H1 (cell line): ENCODE measurements around the gene NRXN3.

ENCODE experiments used
- ATF2 ChIP-seq: IDR thresholded peaks from 2 replicates; pipeline ENCODE4 v1.6.1; 2012; ENCODE audit warnings: low read length, inconsistent platforms
- CHD7 ChIP-seq: fragments of 300-600 bp; sonication (generic); IDR thresholded peaks from 2 replicates; pipeline ENCODE4 v1.7.1; 2012; ENCODE audit warnings: low read length, moderate library complexity, mild to moderate bottlenecking, inconsistent platforms; ENCODE audit not compliant: insufficient replicate concordance
- CREB1 ChIP-seq: IDR thresholded peaks from 2 replicates; pipeline ENCODE4 v1.6.1; 2012; ENCODE audit warnings: inconsistent platforms
- CTCF ChIP-seq, 3 experiments: IDR thresholded peaks; 1 replicate in 2 of 3; 2 replicates in 1 of 3; pipeline versions ENCODE4 v1.5.1 to v1.6.1; 2011; ENCODE audit warnings: low read length in 3 of 3, mild to moderate bottlenecking in 3 of 3, inconsistent platforms in 2 of 3, low read depth in 1 of 3, moderate library complexity in 1 of 3; ENCODE audit not compliant: insufficient read depth in 1 of 3; ENCODE audit errors: control extremely low read depth in 1 of 3
- EZH2 ChIP-seq: fragments of 200-600 bp; sonication (generic); IDR thresholded peaks from 2 replicates; pipeline ENCODE4 v1.7.1; 2012; ENCODE audit warnings: low read depth, mild to moderate bottlenecking, moderate library complexity, low read length, inconsistent platforms; ENCODE audit not compliant: severe bottlenecking
- JUN ChIP-seq: IDR thresholded peaks from 2 replicates; pipeline ENCODE4 v1.6.1; 2011; ENCODE audit warnings: low read depth, mild to moderate bottlenecking, improper control_type of control experiment, low read length
- KDM5A ChIP-seq: fragments of 200-600 bp; IDR thresholded peaks from 2 replicates; pipeline ENCODE4 v1.7.1; 2012; ENCODE audit warnings: mild to moderate bottlenecking, low read length, inconsistent platforms, mixed read lengths
- NRF1 ChIP-seq: IDR thresholded peaks from 2 replicates; pipeline ENCODE4 v1.6.1; 2011; ENCODE audit warnings: mild to moderate bottlenecking, low read depth, low read length, improper control_type of control experiment
- PHF8 ChIP-seq: fragments of 200-600 bp; sonication (generic); conservative IDR thresholded peaks from 2 replicates; pipeline ENCODE4 v1.7.1; 2012; ENCODE audit warnings: low read depth, mild to moderate bottlenecking, inconsistent platforms, low read length, moderate library complexity
- POLR2A ChIP-seq, 2 experiments: IDR thresholded peaks; 1 replicate in 1 of 2; 2 replicates in 1 of 2; pipeline ENCODE4 v1.6.1; 2011; ENCODE audit warnings: low read depth in 2 of 2, low read length in 2 of 2, mild to moderate bottlenecking in 2 of 2; ENCODE audit errors: control extremely low read depth in 1 of 2
- RAD21 ChIP-seq, 2 experiments: IDR thresholded peaks in 1 of 2; conservative IDR thresholded peaks in 1 of 2; 2 replicates each; pipeline ENCODE4 v1.6.1; 2011; ENCODE audit warnings: low read depth in 2 of 2, low read length in 2 of 2, improper control_type of control experiment in 1 of 2, inconsistent platforms in 1 of 2, mild to moderate bottlenecking in 1 of 2, moderate library complexity in 1 of 2
- SIN3A ChIP-seq, 2 experiments: IDR thresholded peaks in 1 of 2; conservative IDR thresholded peaks in 1 of 2; 2 replicates each; pipeline ENCODE4 v1.6.1; 2011 to 2012; ENCODE audit warnings: low read length in 2 of 2, improper control_type of control experiment in 1 of 2, low read depth in 1 of 2, mild to moderate bottlenecking in 1 of 2
- TAF1 ChIP-seq: IDR thresholded peaks from 2 replicates; pipeline ENCODE4 v1.6.1; 2011; ENCODE audit warnings: mild to moderate bottlenecking, low read depth, low read length
- TF ChIP-seq, protein P1 (sequence below): IDR thresholded peaks from 2 replicates; pipeline ENCODE4 v1.6.1; 2011; ENCODE audit warnings: low read depth, mild to moderate bottlenecking, low read length; ENCODE audit not compliant: insufficient read depth

GRCh38 chr14:79062226-79062625 lies 892.1 kb downstream of the NRXN3 start:
- no peak for TF ChIP-seq SIN3A (conservative IDR thresholded peaks at IDR 0.05 in 1 of 2, IDR thresholded peaks at IDR 0.05 in 1 of 2; ENCODE audit: low read depth in 1 of 2, low read length in 2 of 2)
- no peak for TF ChIP-seq CTCF (IDR thresholded peaks at IDR 0.05; ENCODE audit: control extremely low read depth in 1 of 3, insufficient read depth in 1 of 3, low read depth in 1 of 3, low read length in 3 of 3)
- TF ChIP-seq PHF8 = no peak
- TF ChIP-seq, protein P1, sequence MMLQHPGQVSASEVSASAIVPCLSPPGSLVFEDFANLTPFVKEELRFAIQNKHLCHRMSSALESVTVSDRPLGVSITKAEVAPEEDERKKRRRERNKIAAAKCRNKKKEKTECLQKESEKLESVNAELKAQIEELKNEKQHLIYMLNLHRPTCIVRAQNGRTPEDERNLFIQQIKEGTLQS = no peak
- no peak for TF ChIP-seq RAD21 (IDR thresholded peaks at IDR 0.05 in 1 of 2, conservative IDR thresholded peaks at IDR 0.05 in 1 of 2; ENCODE audit: low read depth in 2 of 2, low read length in 2 of 2)
- TF ChIP-seq POLR2A (IDR thresholded peaks at IDR 0.05; ENCODE audit: control extremely low read depth in 1 of 2, low read depth in 2 of 2, low read length in 2 of 2) = no peak
- TF ChIP-seq NRF1 = no peak
- no peak for TF ChIP-seq ATF2
- TF ChIP-seq JUN = no peak
- TF ChIP-seq TAF1 = no peak
- TF ChIP-seq EZH2 = no peak
- TF ChIP-seq CREB1 = no peak
- no peak for TF ChIP-seq KDM5A
- TF ChIP-seq CHD7 = no peak
